ENCODE data around the gene GINS3. TPM values are rescaled to one million over a fixed set of nuclear protein-coding genes. Genes with fewer than 3 reads are reported as not detected.

The GINS3 gene
- total and polyA plus RNA-seq, 2 experiments from 2014 or later = 8.8 to 17.8 TPM

DNA sequence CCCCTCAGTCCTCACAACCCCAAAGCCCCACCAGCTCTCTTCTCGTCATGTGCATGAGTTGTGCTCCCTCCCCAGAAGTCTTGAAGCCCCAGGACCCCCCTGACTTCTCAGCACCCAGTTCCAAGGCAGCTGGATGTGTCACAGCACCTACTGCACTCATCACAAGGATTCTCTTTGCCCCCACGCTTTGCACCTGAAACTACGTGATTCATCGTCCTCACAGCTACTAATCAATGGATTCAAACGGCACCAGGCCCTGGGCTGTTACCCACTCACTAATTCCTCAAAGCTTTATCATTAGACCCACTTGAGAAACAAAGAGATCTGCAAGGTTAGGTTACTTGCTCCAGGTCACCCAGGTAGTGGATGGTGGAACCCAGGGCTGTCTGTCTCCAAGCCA, 62.6 kb downstream of the GINS3 start:
- H3K4me3 ChIP-seq = no peak overlapping the region
- no peaks in the 10 kb centered on the region for H3F3A ChIP-seq (replicated peaks; ENCODE audit: low read depth)
- Mint-ChIP-seq H3K36me3 (ENCODE audit: low read depth) (no peaks in the 10 kb centered on the region), H3K27me3 (ENCODE audit: insufficient read depth, low read depth, poor library complexity) (peaks cover 6% of the 10 kb centered on the region), H3K27ac (no peak overlapping the region), H3K4me3 (no peak overlapping the region), H3K9me3 (no peaks in the 10 kb centered on the region), H3K4me1 (peaks cover 2% of the 10 kb centered on the region; the same call in 1 of the 3 replicates)
- H3K27me3 ChIP-seq (ENCODE audit: insufficient read depth) = no peaks in the 10 kb centered on the region
- no peak for DNase-seq (ENCODE audit: low spot score)
- no peaks in the 10 kb centered on the region for H3K36me3 ChIP-seq (ENCODE audit: insufficient read depth)
- H3K4me2 ChIP-seq = no peak overlapping the region
- H4K20me1 ChIP-seq (replicated peaks; ENCODE audit: insufficient read depth) = no peaks in the 10 kb centered on the region
- no peaks in the 10 kb centered on the region for H3K9me2 ChIP-seq (ENCODE audit: insufficient read depth)
- no peak for TF ChIP-seq EZH2 (IDR thresholded peaks at IDR 0.05; ENCODE audit: low read depth, unreplicated experiment)
- TF ChIP-seq ZNF331 (CRISPR knock-in tag; IDR thresholded peaks at IDR 0.05; ENCODE audit: low read depth) = no peak
- TF ChIP-seq, protein P1, sequence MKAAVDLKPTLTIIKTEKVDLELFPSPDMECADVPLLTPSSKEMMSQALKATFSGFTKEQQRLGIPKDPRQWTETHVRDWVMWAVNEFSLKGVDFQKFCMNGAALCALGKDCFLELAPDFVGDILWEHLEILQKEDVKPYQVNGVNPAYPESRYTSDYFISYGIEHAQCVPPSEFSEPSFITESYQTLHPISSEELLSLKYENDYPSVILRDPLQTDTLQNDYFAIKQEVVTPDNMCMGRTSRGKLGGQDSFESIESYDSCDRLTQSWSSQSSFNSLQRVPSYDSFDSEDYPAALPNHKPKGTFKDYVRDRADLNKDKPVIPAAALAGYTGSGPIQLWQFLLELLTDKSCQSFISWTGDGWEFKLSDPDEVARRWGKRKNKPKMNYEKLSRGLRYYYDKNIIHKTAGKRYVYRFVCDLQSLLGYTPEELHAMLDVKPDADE (IDR thresholded peaks at IDR 0.05) = no peak
- TF ChIP-seq, protein P2, sequence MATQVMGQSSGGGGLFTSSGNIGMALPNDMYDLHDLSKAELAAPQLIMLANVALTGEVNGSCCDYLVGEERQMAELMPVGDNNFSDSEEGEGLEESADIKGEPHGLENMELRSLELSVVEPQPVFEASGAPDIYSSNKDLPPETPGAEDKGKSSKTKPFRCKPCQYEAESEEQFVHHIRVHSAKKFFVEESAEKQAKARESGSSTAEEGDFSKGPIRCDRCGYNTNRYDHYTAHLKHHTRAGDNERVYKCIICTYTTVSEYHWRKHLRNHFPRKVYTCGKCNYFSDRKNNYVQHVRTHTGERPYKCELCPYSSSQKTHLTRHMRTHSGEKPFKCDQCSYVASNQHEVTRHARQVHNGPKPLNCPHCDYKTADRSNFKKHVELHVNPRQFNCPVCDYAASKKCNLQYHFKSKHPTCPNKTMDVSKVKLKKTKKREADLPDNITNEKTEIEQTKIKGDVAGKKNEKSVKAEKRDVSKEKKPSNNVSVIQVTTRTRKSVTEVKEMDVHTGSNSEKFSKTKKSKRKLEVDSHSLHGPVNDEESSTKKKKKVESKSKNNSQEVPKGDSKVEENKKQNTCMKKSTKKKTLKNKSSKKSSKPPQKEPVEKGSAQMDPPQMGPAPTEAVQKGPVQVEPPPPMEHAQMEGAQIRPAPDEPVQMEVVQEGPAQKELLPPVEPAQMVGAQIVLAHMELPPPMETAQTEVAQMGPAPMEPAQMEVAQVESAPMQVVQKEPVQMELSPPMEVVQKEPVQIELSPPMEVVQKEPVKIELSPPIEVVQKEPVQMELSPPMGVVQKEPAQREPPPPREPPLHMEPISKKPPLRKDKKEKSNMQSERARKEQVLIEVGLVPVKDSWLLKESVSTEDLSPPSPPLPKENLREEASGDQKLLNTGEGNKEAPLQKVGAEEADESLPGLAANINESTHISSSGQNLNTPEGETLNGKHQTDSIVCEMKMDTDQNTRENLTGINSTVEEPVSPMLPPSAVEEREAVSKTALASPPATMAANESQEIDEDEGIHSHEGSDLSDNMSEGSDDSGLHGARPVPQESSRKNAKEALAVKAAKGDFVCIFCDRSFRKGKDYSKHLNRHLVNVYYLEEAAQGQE (IDR thresholded peaks at IDR 0.05; ENCODE audit: unreplicated experiment) = no peak
- TF ChIP-seq NANOG (IDR thresholded peaks at IDR 0.05; ENCODE audit: borderline replicate concordance) = no peak
- no peak for TF ChIP-seq STAT1 (IDR thresholded peaks at IDR 0.05; ENCODE audit: unreplicated experiment)
- TF ChIP-seq, protein P3, sequence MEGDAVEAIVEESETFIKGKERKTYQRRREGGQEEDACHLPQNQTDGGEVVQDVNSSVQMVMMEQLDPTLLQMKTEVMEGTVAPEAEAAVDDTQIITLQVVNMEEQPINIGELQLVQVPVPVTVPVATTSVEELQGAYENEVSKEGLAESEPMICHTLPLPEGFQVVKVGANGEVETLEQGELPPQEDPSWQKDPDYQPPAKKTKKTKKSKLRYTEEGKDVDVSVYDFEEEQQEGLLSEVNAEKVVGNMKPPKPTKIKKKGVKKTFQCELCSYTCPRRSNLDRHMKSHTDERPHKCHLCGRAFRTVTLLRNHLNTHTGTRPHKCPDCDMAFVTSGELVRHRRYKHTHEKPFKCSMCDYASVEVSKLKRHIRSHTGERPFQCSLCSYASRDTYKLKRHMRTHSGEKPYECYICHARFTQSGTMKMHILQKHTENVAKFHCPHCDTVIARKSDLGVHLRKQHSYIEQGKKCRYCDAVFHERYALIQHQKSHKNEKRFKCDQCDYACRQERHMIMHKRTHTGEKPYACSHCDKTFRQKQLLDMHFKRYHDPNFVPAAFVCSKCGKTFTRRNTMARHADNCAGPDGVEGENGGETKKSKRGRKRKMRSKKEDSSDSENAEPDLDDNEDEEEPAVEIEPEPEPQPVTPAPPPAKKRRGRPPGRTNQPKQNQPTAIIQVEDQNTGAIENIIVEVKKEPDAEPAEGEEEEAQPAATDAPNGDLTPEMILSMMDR (conservative IDR thresholded peaks at IDR 0.05; ENCODE audit: low read depth in 2 of 2) = no peak
- TF ChIP-seq, protein P4, sequence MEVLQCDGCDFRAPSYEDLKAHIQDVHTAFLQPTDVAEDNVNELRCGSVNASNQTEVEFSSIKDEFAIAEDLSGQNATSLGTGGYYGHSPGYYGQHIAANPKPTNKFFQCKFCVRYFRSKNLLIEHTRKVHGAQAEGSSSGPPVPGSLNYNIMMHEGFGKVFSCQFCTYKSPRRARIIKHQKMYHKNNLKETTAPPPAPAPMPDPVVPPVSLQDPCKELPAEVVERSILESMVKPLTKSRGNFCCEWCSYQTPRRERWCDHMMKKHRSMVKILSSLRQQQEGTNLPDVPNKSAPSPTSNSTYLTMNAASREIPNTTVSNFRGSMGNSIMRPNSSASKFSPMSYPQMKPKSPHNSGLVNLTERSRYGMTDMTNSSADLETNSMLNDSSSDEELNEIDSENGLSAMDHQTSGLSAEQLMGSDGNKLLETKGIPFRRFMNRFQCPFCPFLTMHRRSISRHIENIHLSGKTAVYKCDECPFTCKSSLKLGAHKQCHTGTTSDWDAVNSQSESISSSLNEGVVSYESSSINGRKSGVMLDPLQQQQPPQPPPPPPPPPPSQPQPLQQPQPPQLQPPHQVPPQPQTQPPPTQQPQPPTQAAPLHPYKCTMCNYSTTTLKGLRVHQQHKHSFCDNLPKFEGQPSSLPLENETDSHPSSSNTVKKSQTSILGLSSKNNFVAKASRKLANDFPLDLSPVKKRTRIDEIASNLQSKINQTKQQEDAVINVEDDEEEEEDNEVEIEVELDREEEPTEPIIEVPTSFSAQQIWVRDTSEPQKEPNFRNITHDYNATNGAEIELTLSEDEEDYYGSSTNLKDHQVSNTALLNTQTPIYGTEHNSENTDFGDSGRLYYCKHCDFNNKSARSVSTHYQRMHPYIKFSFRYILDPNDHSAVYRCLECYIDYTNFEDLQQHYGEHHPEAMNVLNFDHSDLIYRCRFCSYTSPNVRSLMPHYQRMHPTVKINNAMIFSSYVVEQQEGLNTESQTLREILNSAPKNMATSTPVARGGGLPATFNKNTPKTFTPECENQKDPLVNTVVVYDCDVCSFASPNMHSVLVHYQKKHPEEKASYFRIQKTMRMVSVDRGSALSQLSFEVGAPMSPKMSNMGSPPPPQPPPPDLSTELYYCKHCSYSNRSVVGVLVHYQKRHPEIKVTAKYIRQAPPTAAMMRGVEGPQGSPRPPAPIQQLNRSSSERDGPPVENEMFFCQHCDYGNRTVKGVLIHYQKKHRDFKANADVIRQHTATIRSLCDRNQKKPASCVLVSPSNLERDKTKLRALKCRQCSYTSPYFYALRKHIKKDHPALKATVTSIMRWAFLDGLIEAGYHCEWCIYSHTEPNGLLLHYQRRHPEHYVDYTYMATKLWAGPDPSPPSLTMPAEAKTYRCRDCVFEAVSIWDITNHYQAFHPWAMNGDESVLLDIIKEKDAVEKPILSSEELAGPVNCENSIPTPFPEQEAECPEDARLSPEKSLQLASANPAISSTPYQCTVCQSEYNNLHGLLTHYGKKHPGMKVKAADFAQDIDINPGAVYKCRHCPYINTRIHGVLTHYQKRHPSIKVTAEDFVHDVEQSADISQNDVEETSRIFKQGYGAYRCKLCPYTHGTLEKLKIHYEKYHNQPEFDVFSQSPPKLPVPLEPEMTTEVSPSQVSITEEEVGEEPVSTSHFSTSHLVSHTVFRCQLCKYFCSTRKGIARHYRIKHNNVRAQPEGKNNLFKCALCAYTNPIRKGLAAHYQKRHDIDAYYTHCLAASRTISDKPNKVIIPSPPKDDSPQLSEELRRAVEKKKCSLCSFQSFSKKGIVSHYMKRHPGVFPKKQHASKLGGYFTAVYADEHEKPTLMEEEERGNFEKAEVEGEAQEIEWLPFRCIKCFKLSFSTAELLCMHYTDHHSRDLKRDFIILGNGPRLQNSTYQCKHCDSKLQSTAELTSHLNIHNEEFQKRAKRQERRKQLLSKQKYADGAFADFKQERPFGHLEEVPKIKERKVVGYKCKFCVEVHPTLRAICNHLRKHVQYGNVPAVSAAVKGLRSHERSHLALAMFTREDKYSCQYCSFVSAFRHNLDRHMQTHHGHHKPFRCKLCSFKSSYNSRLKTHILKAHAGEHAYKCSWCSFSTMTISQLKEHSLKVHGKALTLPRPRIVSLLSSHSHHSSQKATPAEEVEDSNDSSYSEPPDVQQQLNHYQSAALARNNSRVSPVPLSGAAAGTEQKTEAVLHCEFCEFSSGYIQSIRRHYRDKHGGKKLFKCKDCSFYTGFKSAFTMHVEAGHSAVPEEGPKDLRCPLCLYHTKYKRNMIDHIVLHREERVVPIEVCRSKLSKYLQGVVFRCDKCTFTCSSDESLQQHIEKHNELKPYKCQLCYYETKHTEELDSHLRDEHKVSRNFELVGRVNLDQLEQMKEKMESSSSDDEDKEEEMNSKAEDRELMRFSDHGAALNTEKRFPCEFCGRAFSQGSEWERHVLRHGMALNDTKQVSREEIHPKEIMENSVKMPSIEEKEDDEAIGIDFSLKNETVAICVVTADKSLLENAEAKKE (CRISPR knock-in tag; IDR thresholded peaks at IDR 0.05) = no peak
- no peak for TF ChIP-seq CREB1 (CRISPR knock-in tag; IDR thresholded peaks at IDR 0.05; ENCODE audit: low read depth)
- H2AFZ ChIP-seq = no peak overlapping the region
- H3K4me1 ChIP-seq (ENCODE audit: insufficient read depth) = no peaks in the 10 kb centered on the region
- no peaks in the 10 kb centered on the region for H3K79me2 ChIP-seq (replicated peaks; ENCODE audit: insufficient read depth)
- no peak for ATAC-seq
- H3K27ac ChIP-seq (ENCODE audit: low read depth) = no peak overlapping the region

Measured in GM23338 (cell line).